HepG2 (cell line): ENCODE data around the gene DLG4. TPM values are rescaled to one million over a fixed set of nuclear protein-coding genes. Genes with fewer than 3 reads are reported as not detected.

Experiments
- AFF4 ChIP-seq: sonication (generic); formaldehyde crosslinking; IDR thresholded peaks from 2 replicates; pipeline ENCODE4 v1.4.0; 2020; ENCODE audit warnings: missing genetic modification reagents
- CAMTA2 ChIP-seq: sonication (generic); formaldehyde crosslinking; IDR thresholded peaks from 2 replicates; pipeline ENCODE4 v1.4.0; 2020; ENCODE audit warnings: mild to moderate bottlenecking, missing genetic modification reagents, borderline replicate concordance
- CREM ChIP-seq, 2 experiments: sonication (generic) in 1 of 2; formaldehyde crosslinking in 1 of 2; IDR thresholded peaks; 2 replicates each; pipeline versions ENCODE4 v1.4.0 to v1.6.1; 2016 to 2020; ENCODE audit warnings: antibody characterized with exemption in 1 of 2, mild to moderate bottlenecking in 1 of 2, missing genetic modification reagents in 1 of 2
- GLMP ChIP-seq: sonication (generic); formaldehyde crosslinking; IDR thresholded peaks from 2 replicates; pipeline ENCODE4 v1.9.0; 2021; ENCODE audit warnings: missing genetic modification reagents, mild to moderate bottlenecking, borderline replicate concordance
- HOXD1 ChIP-seq: sonication (generic); formaldehyde crosslinking; IDR thresholded peaks from 2 replicates; pipeline ENCODE4 v1.5.0; 2020; ENCODE audit warnings: missing genetic modification reagents
- IRF9 ChIP-seq: sonication (generic); formaldehyde crosslinking; IDR thresholded peaks from 2 replicates; pipeline ENCODE4 v1.8.0; 2022; ENCODE audit warnings: missing genetic modification reagents, mild to moderate bottlenecking, borderline replicate concordance
- KDM3A ChIP-seq: IDR thresholded peaks from 2 replicates; pipeline ENCODE4 v1.6.1; 2018; ENCODE audit warnings: low read depth, missing compliant biosample characterization
- NCOA5 ChIP-seq: sonication (generic); formaldehyde crosslinking; IDR thresholded peaks from 2 replicates; pipeline ENCODE4 v1.4.0; 2020; ENCODE audit warnings: missing genetic modification reagents
- RBAK ChIP-seq: sonication (generic); formaldehyde crosslinking; IDR thresholded peaks from 2 replicates; pipeline ENCODE4 v1.5.1; 2020; ENCODE audit warnings: mild to moderate bottlenecking, missing genetic modification reagents
- SRSF9 ChIP-seq: fragments of 200-400 bp; formaldehyde crosslinking; IDR thresholded peaks from 2 replicates; pipeline ENCODE4 v1.6.1; 2018; ENCODE audit warnings: borderline replicate concordance, mild to moderate bottlenecking, low read depth, low read length; ENCODE audit not compliant: insufficient read depth, poor library complexity, severe bottlenecking
- TRAFD1 ChIP-seq: sonication (generic); formaldehyde crosslinking; IDR thresholded peaks from 2 replicates; pipeline ENCODE4 v1.5.1; 2020; ENCODE audit warnings: missing genetic modification reagents, mild to moderate bottlenecking, borderline replicate concordance
- ZNF335 ChIP-seq: sonication (generic); formaldehyde crosslinking; IDR thresholded peaks from 2 replicates; pipeline ENCODE4 v1.4.0; 2020; ENCODE audit warnings: missing genetic modification reagents
- ZNF383 ChIP-seq: sonication (generic); formaldehyde crosslinking; IDR thresholded peaks from 2 replicates; pipeline ENCODE4 v1.4.0; 2020; ENCODE audit warnings: missing genetic modification reagents, mild to moderate bottlenecking, borderline replicate concordance
- ZNF75D ChIP-seq: sonication (generic); formaldehyde crosslinking; IDR thresholded peaks from 2 replicates; pipeline ENCODE4 v1.8.1; 2023; ENCODE audit warnings: missing genetic modification reagents, mild to moderate bottlenecking, borderline replicate concordance
- ZNF800 ChIP-seq: sonication (generic); formaldehyde crosslinking; IDR thresholded peaks from 2 replicates; pipeline ENCODE4 v1.4.0; 2020; ENCODE audit warnings: missing genetic modification reagents
- polyA plus RNA-seq, 8 experiments: library from polyadenylated mRNA; depleted of rRNA in 3 of 8; stranded (reverse) in 7 of 8; unstranded in 1 of 8; fragments of >200 nt; fragmentation: Illumina TruSeq in 4 of 8; extraction: Trizol in 4 of 8; gene quantifications; 2 replicates each; pipeline versions ENCODE4 v1.2.1 to v1.2.3, GENCODE V29; 2011 to 2016; ENCODE audit warnings: low read depth in 4 of 8, missing spikeins in 1 of 8, mixed read lengths in 1 of 8; ENCODE audit not compliant: insufficient read depth in 1 of 8
- total RNA-seq, 5 experiments: library from RNA; depleted of rRNA; stranded (reverse); fragments of >200 nt; fragmentation: Illumina TruSeq; extraction: Trizol; gene quantifications; 2 replicates each; pipeline ENCODE4 v1.2.3, GENCODE V29; 2016; ENCODE audit warnings: low read depth in 1 of 5

Gene DLG4
- total and polyA plus RNA-seq, 2 of the 13 experiments (the other 11 are each of a cell fraction or from before 2014, with no cell fraction given), result 0.71 to 4.3 TPM

- TF ChIP-seq TRAFD1 (no peak), IRF9 (no peak; the same call in 1 of the 2 replicates), GLMP (no peak), ZNF75D (no peak), SRSF9 (no peak), CAMTA2 (peak; percentile 92), ZNF800 (0 out of 2 replicates have a peak, but pooled peaks have one; percentile 29), KDM3A (CRISPR knock-in tag) (peak; percentile 52; the same call in 1 of the 2 replicates), CREM (IDR thresholded peaks at IDR 0.05) (peak; percentile 96), CREM (CRISPR knock-in tag; IDR thresholded peaks at IDR 0.05) (peak; percentile 83), AFF4 (no peak; the same call in 1 of the 2 replicates), HOXD1 (CRISPR knock-in tag) (peak; percentile 53), RBAK (CRISPR knock-in tag) (no peak), ZNF335 (CRISPR knock-in tag) (peak; percentile 65; the same call in 1 of the 2 replicates), NCOA5 (no peak), ZNF383 (CRISPR knock-in tag) (no peak)
Observed at GRCh38 chr17:7252176-7253043, 32.8 kb upstream of the DLG4 start, which contains the start of gene ELP5 (continued).
